H1 (cell line): ENCODE results near the gene CFAP53. TPM values are rescaled to one million over a fixed set of nuclear protein-coding genes. Genes with fewer than 3 reads are reported as not detected.

ENCODE experiments used
- CTCF ChIA-PET: fragments of 300-600 bp; sonication (Branson Sonifier 250); formaldehyde crosslinking; loops from one replicate; lab custom pipeline; 2021; ENCODE audit not compliant: partially characterized antibody; lab: Charles Lee
- POLR2A ChIA-PET: fragments of 300-600 bp; sonication (Branson Sonifier 250); formaldehyde crosslinking; loops from one replicate; lab custom pipeline; 2021; ENCODE audit warnings: inconsistent platforms; ENCODE audit not compliant: partially characterized antibody; lab: Charles Lee
- DNase-seq, 2 experiments: peaks; one replicate each; pipeline versions ENCODE4 v3.0.0 to v3.0.0-alpha.2; 2010 to 2022; ENCODE audit warnings: low spot score in 2 of 2, low read depth in 1 of 2, mixed read lengths in 1 of 2
- FAIRE-seq: peaks from 2 replicates; lab custom pipeline; 2011; peaks lifted over from hg19 to GRCh38; lab: Jason Lieb, UNC
- H2AFZ ChIP-seq: 2 replicates; pipeline ENCODE4 v1.8.1; 2012; ENCODE audit warnings: low read length, inconsistent platforms
- H2AK5ac ChIP-seq: 2 replicates; pipeline ENCODE4 v1.6.1; 2013; ENCODE audit warnings: low read depth, low read length
- H2BK120ac ChIP-seq: replicated peaks from 2 replicates; pipeline ENCODE3; 2013; ENCODE audit warnings: low read depth, low read length, inconsistent platforms
- H2BK12ac ChIP-seq: 2 replicates; pipeline ENCODE4 v1.6.1; 2013; ENCODE audit warnings: low read depth, low read length
- H2BK15ac ChIP-seq: 2 replicates; pipeline ENCODE4 v1.6.1; 2013; ENCODE audit warnings: low read length
- H2BK20ac ChIP-seq: 2 replicates; pipeline ENCODE4 v1.6.1; 2013; ENCODE audit warnings: low read length
- H2BK5ac ChIP-seq: 2 replicates; pipeline ENCODE4 v1.6.1; 2013; ENCODE audit warnings: low read depth, low read length
- H3K14ac ChIP-seq: 2 replicates; pipeline ENCODE4 v1.6.1; 2013; ENCODE audit warnings: inconsistent platforms; ENCODE audit not compliant: insufficient read length
- H3K18ac ChIP-seq: 2 replicates; pipeline ENCODE4 v1.6.1; 2013; ENCODE audit warnings: low read length; ENCODE audit errors: extremely low read depth
- H3K23ac ChIP-seq: 2 replicates; pipeline ENCODE4 v1.6.1; 2013; ENCODE audit warnings: inconsistent platforms; ENCODE audit not compliant: insufficient read length
- H3K23me2 ChIP-seq: 2 replicates; pipeline ENCODE4 v1.6.1; 2013; ENCODE audit warnings: low read depth, low read length
- H3K27ac ChIP-seq: 2 replicates; pipeline ENCODE4 v1.6.1; 2011; ENCODE audit warnings: low read depth, low read length, inconsistent platforms
- H3K27me3 ChIP-seq, 4 experiments: replicated peaks in 1 of 4; 1 replicate in 1 of 4; 2 replicates in 3 of 4; pipeline versions ENCODE4 v1.6.1 to v1.8.1; 2011 to 2013; ENCODE audit warnings: low read length in 3 of 4, mild to moderate bottlenecking in 3 of 4, inconsistent platforms in 2 of 4, mixed read lengths in 2 of 4, moderate library complexity in 1 of 4; ENCODE audit not compliant: control insufficient read depth in 3 of 4, insufficient read depth in 3 of 4; ENCODE audit errors: extremely low read depth in 1 of 4
- H3K36me3 ChIP-seq, 4 experiments: 2 replicates each; pipeline versions ENCODE4 v1.6.1 to v1.8.1; 2011 to 2013; ENCODE audit warnings: mild to moderate bottlenecking in 4 of 4, low read length in 3 of 4, moderate library complexity in 2 of 4, control low read depth in 1 of 4, inconsistent platforms in 1 of 4; ENCODE audit not compliant: insufficient read depth in 4 of 4, control insufficient read depth in 2 of 4
- H3K4ac ChIP-seq: replicated peaks from 2 replicates; pipeline ENCODE3; 2013; ENCODE audit warnings: low read length, low read depth, mixed read lengths, inconsistent platforms; ENCODE audit not compliant: insufficient read length
- H3K4me1 ChIP-seq, 4 experiments: replicated peaks in 1 of 4; 1 replicate in 1 of 4; 2 replicates in 3 of 4; pipeline versions ENCODE4 v1.6.1 to v1.8.1; 2011 to 2013; ENCODE audit warnings: low read length in 3 of 4, inconsistent platforms in 2 of 4, mixed read lengths in 1 of 4; ENCODE audit not compliant: insufficient read depth in 4 of 4, control insufficient read depth in 3 of 4
- H3K4me2 ChIP-seq, 2 experiments: 2 replicates each; pipeline versions ENCODE4 v1.6.1 to v1.8.1; 2011 to 2013; ENCODE audit warnings: low read depth in 2 of 2, low read length in 2 of 2, control low read depth in 1 of 2, inconsistent platforms in 1 of 2, mild to moderate bottlenecking in 1 of 2; ENCODE audit not compliant: insufficient read depth in 1 of 2
- H3K4me3 ChIP-seq, 4 experiments: fragments of 200-600, 300-600 bp in 1 of 4; sonication (generic), shearing (Covaris generic), sonication (Bioruptor Twin) in 1 of 4; 2 replicates each; pipeline versions ENCODE4 v1.5.1 to v1.8.1; 2011 to 2016; ENCODE audit warnings: low read length in 4 of 4, low read depth in 3 of 4, control low read depth in 2 of 4, inconsistent platforms in 2 of 4, mild to moderate bottlenecking in 2 of 4, mixed read lengths in 1 of 4, moderate library complexity in 1 of 4; ENCODE audit not compliant: insufficient read depth in 2 of 4; ENCODE audit errors: extremely low read depth in 1 of 4
- H3K56ac ChIP-seq: replicated peaks from 2 replicates; pipeline ENCODE3; 2013; ENCODE audit warnings: low read depth, mild to moderate bottlenecking, mixed read lengths, low read length, inconsistent platforms; ENCODE audit not compliant: insufficient read length
- H3K79me1 ChIP-seq: 2 replicates; pipeline ENCODE4 v1.6.1; 2013; ENCODE audit warnings: low read depth, low read length, control low read depth
- H3K79me2 ChIP-seq, 2 experiments: 2 replicates each; pipeline versions ENCODE4 v1.6.1 to v1.8.1; 2012 to 2013; ENCODE audit warnings: low read length in 2 of 2, mild to moderate bottlenecking in 2 of 2, inconsistent platforms in 1 of 2; ENCODE audit not compliant: insufficient read depth in 2 of 2, control insufficient read depth in 1 of 2
- H3K9ac ChIP-seq, 4 experiments: replicated peaks in 1 of 4; 1 replicate in 1 of 4; 2 replicates in 3 of 4; pipeline versions ENCODE4 v1.6.1 to v1.8.1; 2011 to 2013; ENCODE audit warnings: low read depth in 3 of 4, low read length in 3 of 4, control low read depth in 2 of 4, mild to moderate bottlenecking in 2 of 4, moderate library complexity in 2 of 4, inconsistent platforms in 1 of 4; ENCODE audit errors: extremely low read depth in 1 of 4
- H3K9me3 ChIP-seq, 2 experiments: 2 replicates each; pipeline versions ENCODE4 v1.6.1 to v1.8.1; 2012 to 2013; ENCODE audit warnings: mild to moderate bottlenecking in 2 of 2, moderate library complexity in 2 of 2, control low read depth in 1 of 2, inconsistent platforms in 1 of 2, low read depth in 1 of 2, low read length in 1 of 2, mixed read lengths in 1 of 2; ENCODE audit not compliant: insufficient read depth in 2 of 2
- H4K20me1 ChIP-seq, 2 experiments: replicated peaks in 1 of 2; 2 replicates each; pipeline versions ENCODE3 to v1.8.1; 2011 to 2013; ENCODE audit warnings: inconsistent platforms in 2 of 2, low read length in 2 of 2, mild to moderate bottlenecking in 1 of 2; ENCODE audit not compliant: insufficient read depth in 2 of 2, control insufficient read depth in 1 of 2
- H4K5ac ChIP-seq: 2 replicates; pipeline ENCODE4 v1.6.1; 2013; ENCODE audit warnings: low read length, low read depth, mixed read lengths, inconsistent platforms; ENCODE audit not compliant: insufficient read length
- H4K8ac ChIP-seq: 2 replicates; pipeline ENCODE4 v1.8.0; 2013; ENCODE audit warnings: mild to moderate bottlenecking, moderate library complexity, low read length, inconsistent platforms; ENCODE audit not compliant: insufficient read depth; ENCODE audit errors: extremely low read depth
- H4K91ac ChIP-seq: replicated peaks from 2 replicates; pipeline ENCODE3; 2013; ENCODE audit warnings: low read length, mixed read lengths, inconsistent platforms; ENCODE audit not compliant: insufficient read length
- CREB1 ChIP-seq: IDR thresholded peaks from 2 replicates; pipeline ENCODE4 v1.6.1; 2012; ENCODE audit warnings: inconsistent platforms
- FOSL1 ChIP-seq: IDR thresholded peaks from 2 replicates; pipeline ENCODE4 v1.6.1; 2011; ENCODE audit warnings: mild to moderate bottlenecking, low read depth, low read length, moderate library complexity; ENCODE audit not compliant: insufficient read depth
- JUN ChIP-seq: IDR thresholded peaks from 2 replicates; pipeline ENCODE4 v1.6.1; 2011; ENCODE audit warnings: low read depth, mild to moderate bottlenecking, improper control_type of control experiment, low read length
- MAFK ChIP-seq: IDR thresholded peaks from 2 replicates; pipeline ENCODE4 v1.6.1; 2012; ENCODE audit warnings: low read depth, mild to moderate bottlenecking, improper control_type of control experiment, low read length
- NANOG ChIP-seq: IDR thresholded peaks from 2 replicates; pipeline ENCODE4 v1.6.1; 2011; ENCODE audit warnings: low read length, low read depth, mild to moderate bottlenecking, inconsistent platforms; ENCODE audit not compliant: insufficient read depth, poor library complexity, severe bottlenecking
- RAD21 ChIP-seq, 2 experiments: IDR thresholded peaks in 1 of 2; conservative IDR thresholded peaks in 1 of 2; 2 replicates each; pipeline ENCODE4 v1.6.1; 2011; ENCODE audit warnings: low read depth in 2 of 2, low read length in 2 of 2, improper control_type of control experiment in 1 of 2, inconsistent platforms in 1 of 2, mild to moderate bottlenecking in 1 of 2, moderate library complexity in 1 of 2
- RBBP5 ChIP-seq: IDR thresholded peaks from 2 replicates; pipeline ENCODE4 v1.7.1; 2012; ENCODE audit warnings: low read depth, mild to moderate bottlenecking, inconsistent platforms, low read length, moderate library complexity, borderline replicate concordance
- RXRA ChIP-seq: IDR thresholded peaks from 2 replicates; pipeline ENCODE4 v1.6.1; 2011; ENCODE audit warnings: low read depth, mild to moderate bottlenecking, low read length, moderate library complexity; ENCODE audit not compliant: insufficient read depth
- SIN3A ChIP-seq, 2 experiments: IDR thresholded peaks in 1 of 2; conservative IDR thresholded peaks in 1 of 2; 2 replicates each; pipeline ENCODE4 v1.6.1; 2011 to 2012; ENCODE audit warnings: low read length in 2 of 2, improper control_type of control experiment in 1 of 2, low read depth in 1 of 2, mild to moderate bottlenecking in 1 of 2
- SP1 ChIP-seq: IDR thresholded peaks from 2 replicates; pipeline ENCODE4 v1.6.1; 2011; ENCODE audit warnings: low read depth, low read length
- WGBS, 2 experiments: shearing (Covaris generic) in 1 of 2; methylation state at CpG; one replicate each; pipeline versions ENCODE4 v1.1.6 to v1.1.7; 2013 to 2015; ENCODE audit warnings: low lambda C conversion rate in 2 of 2, mixed read lengths in 2 of 2, inconsistent platforms in 1 of 2, low coverage in 1 of 2, missing lambda C conversion rate in 1 of 2; ENCODE audit not compliant: insufficient replicate concordance in 2 of 2, insufficient coverage in 1 of 2, insufficient read length in 1 of 2; ENCODE audit errors: extremely low coverage in 1 of 2, missing lambda C conversion rate in 1 of 2; 5-methylcytosine and 5-hydroxymethylcytosine counted together
- polyA plus RNA-seq, 7 experiments: library from polyadenylated mRNA; depleted of rRNA in 3 of 7; stranded (reverse) in 5 of 7; unstranded in 2 of 7; fragments of >200 nt in 5 of 7; fragments of 200-250 nt in 2 of 7; gene quantifications; 1 replicate in 5 of 7; 2 replicates in 1 of 7; 4 replicates in 1 of 7; pipeline versions ENCODE4 v1.2.1 to v1.2.3, GENCODE V29; 2011 to 2013; ENCODE audit warnings: missing spikeins in 2 of 7, mixed read lengths in 2 of 7
- total RNA-seq: library from RNA; stranded (reverse); fragmentation: NEBNext Ultra II Directional; extraction: Animal tissue kit (Norgen Biotek cat#: 25700); gene quantifications from 2 replicates; pipeline ENCODE4 v1.2.1, GENCODE V29; 2021
- TF ChIP-seq, protein P1 (sequence below): IDR thresholded peaks from 2 replicates; pipeline ENCODE4 v1.6.1; 2011; ENCODE audit warnings: low read depth, mild to moderate bottlenecking, low read length; ENCODE audit not compliant: insufficient read depth

The CFAP53 gene
- total and polyA plus RNA-seq, 2 of the 8 experiments (the other 6 are each of a cell fraction or from before 2014, with no cell fraction given) = 0.08 to 0.30 TPM

- Histone ChIP-seq H3K56ac (no peak overlapping the region), H4K5ac (no peak overlapping the region), H4K8ac (no peak overlapping the region), H3K27ac (no peak overlapping the region), H2BK20ac (no peak overlapping the region), H3K18ac (no peak overlapping the region), H2BK5ac (no peak overlapping the region; the same call in 1 of the 2 replicates), H3K79me1 (no peaks in the 10 kb centered on the region), H3K36me3 (peaks cover 27 to 64% (median 48%) of the 10 kb centered on the region in 4 experiments), H4K20me1 (peaks cover 3 to 15% of the 10 kb centered on the region in 2 experiments), H3K79me2 (no peaks in the 10 kb centered on the region), H3K4ac (no peak overlapping the region), H3K9ac (no peak overlapping the region), H3K14ac (no peak overlapping the region), H4K91ac (no peak overlapping the region), H3K23ac (no peak overlapping the region), H3K4me1 (no peaks in the 10 kb centered on the region), H2BK15ac (no peak overlapping the region), H2BK120ac (no peak overlapping the region), H3K23me2 (no peaks in the 10 kb centered on the region; the same call in 1 of the 2 replicates), H3K4me3 (no peak overlapping the region), H2BK12ac (no peak overlapping the region), H2AFZ (no peak overlapping the region), H2AK5ac (no peak overlapping the region), H3K9me3 (no peaks in the 10 kb centered on the region; a peak in 1 of 4 replicates), H3K27me3 (no peaks in the 10 kb centered on the region), H3K4me2 (no peak overlapping the region)
- DNase-seq (no peak), FAIRE-seq (no peak)
- 91% methylated on average over 23 of the region's 23 CpGs; no CpG with 5 or more reads in 1 of the 2 experiments for WGBS, 2 experiments
- POLR2A ChIA-PET = no interaction called here
- CTCF ChIA-PET = interaction anchor here (0.6 to 1.4 kb wide), 4 partner anchors 54 to 84 kb away, joined by 3 to 6 read pairs (median 4); no protein-coding TSS in a partner anchor
- TF ChIP-seq MAFK (no peak), RXRA (no peak), RAD21 (IDR thresholded peaks at IDR 0.05 in 1 of 2, conservative IDR thresholded peaks at IDR 0.05 in 1 of 2; ENCODE audit: low read depth in 2 of 2, low read length in 2 of 2) (no peak), NANOG (no peak), CREB1 (no peak), SIN3A (conservative IDR thresholded peaks at IDR 0.05 in 1 of 2, IDR thresholded peaks at IDR 0.05 in 1 of 2; ENCODE audit: low read depth in 1 of 2, low read length in 2 of 2) (no peak), JUN (no peak), FOSL1 (no peak), SP1 (no peak), RBBP5 (no peak)
- TF ChIP-seq, protein P1, sequence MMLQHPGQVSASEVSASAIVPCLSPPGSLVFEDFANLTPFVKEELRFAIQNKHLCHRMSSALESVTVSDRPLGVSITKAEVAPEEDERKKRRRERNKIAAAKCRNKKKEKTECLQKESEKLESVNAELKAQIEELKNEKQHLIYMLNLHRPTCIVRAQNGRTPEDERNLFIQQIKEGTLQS = no peak
Observed at GRCh38 chr18:50273203-50274043, 7.1 kb upstream of the CFAP53 start.
